ENCODE measurements around the gene IMPG2.
"Not testable (repeated sequence)": the region's sequence is repeated elsewhere in the genome, so short reads cannot be mapped to it uniquely, and the experiment has no call there.

Gene IMPG2

GRCh38 chr3:101319531-101319930, 844 bp downstream of the IMPG2 start:
- DNase-seq (no peak), ATAC-seq (ENCODE audit: insufficient read depth, low read depth) (no peak)
- Histone ChIP-seq H3K4me2 (ENCODE audit: insufficient read depth, low read length) (no peak overlapping the region), H3K9me3 (ENCODE audit: insufficient read depth, low read length, severe bottlenecking) (no peaks in the 10 kb centered on the region), H2AFZ (ENCODE audit: low read depth, low read length) (no peak overlapping the region), H3K9ac (ENCODE audit: low read depth, low read length) (no peak overlapping the region), H3K27ac (ENCODE audit: low read length) (no peak overlapping the region), H3K79me2 (ENCODE audit: insufficient read depth, low read length) (no peaks in the 10 kb centered on the region), H3K4me1 (ENCODE audit: insufficient read depth, low read length) (no peaks in the 10 kb centered on the region), H3K27me3 (ENCODE audit: insufficient read depth, low read length, poor library complexity) (no peaks in the 10 kb centered on the region), H3K36me3 (ENCODE audit: insufficient read depth, low read length) (no peaks in the 10 kb centered on the region), H4K20me1 (ENCODE audit: insufficient read depth, low read length) (no peaks in the 10 kb centered on the region), H3K4me3 (ENCODE audit: low read depth in 1 of 2, low read length in 2 of 2) (no peak overlapping the region)
- TF ChIP-seq CTCF (IDR thresholded peaks at IDR 0.05; ENCODE audit: borderline replicate concordance, extremely low read depth, low read length, poor library complexity, severe bottlenecking) = no peak

- TF ChIP-seq EZH2 (IDR thresholded peaks at IDR 0.05; ENCODE audit: borderline replicate concordance, low read depth, low read length, severe bottlenecking) (no peak), CTCF (IDR thresholded peaks at IDR 0.05; ENCODE audit: borderline replicate concordance, extremely low read depth, low read length, poor library complexity, severe bottlenecking) (no peak)
- Histone ChIP-seq H3K36me3 (ENCODE audit: insufficient read depth, low read length) (no peaks in the 10 kb centered on the region), H4K20me1 (ENCODE audit: insufficient read depth, low read length) (no peaks in the 10 kb centered on the region), H3K4me3 (ENCODE audit: low read depth in 1 of 2, low read length in 2 of 2) (no peak overlapping the region), H3K79me2 (ENCODE audit: insufficient read depth, low read length) (no peaks in the 10 kb centered on the region), H3K9me3 (ENCODE audit: insufficient read depth, low read length, severe bottlenecking) (peaks cover 9% of the 10 kb centered on the region), H2AFZ (ENCODE audit: low read depth, low read length) (no peak overlapping the region), H3K4me1 (ENCODE audit: insufficient read depth, low read length) (no peaks in the 10 kb centered on the region), H3K4me2 (ENCODE audit: insufficient read depth, low read length) (no peak overlapping the region), H3K27me3 (ENCODE audit: insufficient read depth, low read length, poor library complexity) (no peaks in the 10 kb centered on the region), H3K27ac (ENCODE audit: low read length) (no peak overlapping the region), H3K9ac (ENCODE audit: low read depth, low read length) (no peak overlapping the region)
- no peak for ATAC-seq (ENCODE audit: insufficient read depth, low read depth)
- no peak for DNase-seq
Observed at GRCh38 chr3:101312545-101312944, 7.8 kb downstream of the IMPG2 start.

- ATAC-seq (ENCODE audit: insufficient read depth, low read depth) (no peak), DNase-seq (no peak)
- no peaks in the 10 kb centered on the region for H3K36me3 ChIP-seq (ENCODE audit: insufficient read depth, low read length)
- no peaks in the 10 kb centered on the region for H3K79me2 ChIP-seq (ENCODE audit: insufficient read depth, low read length)
- H3K4me1 ChIP-seq (ENCODE audit: insufficient read depth, low read length) = no peaks in the 10 kb centered on the region
- H3K9me3 ChIP-seq (ENCODE audit: insufficient read depth, low read length, severe bottlenecking) = peaks cover 9% of the 10 kb centered on the region
- H4K20me1 ChIP-seq (ENCODE audit: insufficient read depth, low read length) = no peaks in the 10 kb centered on the region
- no peak overlapping the region for H3K4me2 ChIP-seq (ENCODE audit: insufficient read depth, low read length)
- no peak overlapping the region for H3K9ac ChIP-seq (ENCODE audit: low read depth, low read length)
- H2AFZ ChIP-seq (ENCODE audit: low read depth, low read length) = no peak overlapping the region
- H3K27me3 ChIP-seq (ENCODE audit: insufficient read depth, low read length, poor library complexity) = no peaks in the 10 kb centered on the region
- H3K4me3 ChIP-seq (ENCODE audit: low read depth in 1 of 2, low read length in 2 of 2) = no peak overlapping the region
- TF ChIP-seq CTCF (IDR thresholded peaks at IDR 0.05; ENCODE audit: borderline replicate concordance, extremely low read depth, low read length, poor library complexity, severe bottlenecking) (no peak), EZH2 (IDR thresholded peaks at IDR 0.05; ENCODE audit: borderline replicate concordance, low read depth, low read length, severe bottlenecking) (no peak)
- no peak overlapping the region for H3K27ac ChIP-seq (ENCODE audit: low read length)
Observed at GRCh38 chr3:101311676-101312075, 8.7 kb downstream of the IMPG2 start.

- no peak for TF ChIP-seq CTCF (IDR thresholded peaks at IDR 0.05; ENCODE audit: borderline replicate concordance, extremely low read depth, low read length, poor library complexity, severe bottlenecking)
- no peak for TF ChIP-seq EZH2 (IDR thresholded peaks at IDR 0.05; ENCODE audit: borderline replicate concordance, low read depth, low read length, severe bottlenecking)
- Histone ChIP-seq H3K9ac (ENCODE audit: low read depth, low read length) (no peak overlapping the region), H3K4me1 (ENCODE audit: insufficient read depth, low read length) (no peaks in the 10 kb centered on the region), H3K27ac (ENCODE audit: low read length) (no peak overlapping the region), H3K36me3 (ENCODE audit: insufficient read depth, low read length) (no peaks in the 10 kb centered on the region), H3K4me3 (ENCODE audit: low read depth in 1 of 2, low read length in 2 of 2) (no peak overlapping the region), H3K4me2 (ENCODE audit: insufficient read depth, low read length) (no peak overlapping the region), H3K27me3 (ENCODE audit: insufficient read depth, low read length, poor library complexity) (no peaks in the 10 kb centered on the region), H3K79me2 (ENCODE audit: insufficient read depth, low read length) (no peaks in the 10 kb centered on the region), H2AFZ (ENCODE audit: low read depth, low read length) (no peak overlapping the region), H4K20me1 (ENCODE audit: insufficient read depth, low read length) (no peaks in the 10 kb centered on the region), H3K9me3 (ENCODE audit: insufficient read depth, low read length, severe bottlenecking) (peaks cover 9% of the 10 kb centered on the region)
- DNase-seq = no peak
- no peak for ATAC-seq (ENCODE audit: insufficient read depth, low read depth)
Observed at GRCh38 chr3:101310978-101311375, 9.4 kb downstream of the IMPG2 start.

GRCh38 chr3:101308147-101308772, 12.1 kb downstream of the IMPG2 start:
- H3K79me2 ChIP-seq (ENCODE audit: insufficient read depth, low read length); H3K27ac ChIP-seq (ENCODE audit: low read length); H2AFZ ChIP-seq (ENCODE audit: low read depth, low read length); ATAC-seq (ENCODE audit: insufficient read depth, low read depth); H3K9me3 ChIP-seq (ENCODE audit: insufficient read depth, low read length, severe bottlenecking); H3K4me2 ChIP-seq (ENCODE audit: insufficient read depth, low read length); H3K4me3 ChIP-seq (ENCODE audit: low read depth in 1 of 2, low read length in 2 of 2); H3K27me3 ChIP-seq (ENCODE audit: insufficient read depth, low read length, poor library complexity); H4K20me1 ChIP-seq (ENCODE audit: insufficient read depth, low read length); H3K4me1 ChIP-seq (ENCODE audit: insufficient read depth, low read length); H3K9ac ChIP-seq (ENCODE audit: low read depth, low read length); H3K36me3 ChIP-seq (ENCODE audit: insufficient read depth, low read length): not testable (repeated sequence)
- peak; percentile 21 for DNase-seq

All from DND-41 (cell line).